ENCODE measurements around the gene GNG12. TPM values are rescaled to one million over a fixed set of nuclear protein-coding genes. Genes with fewer than 3 reads are reported as not detected.
A peak's percentile ranks its signal among the peaks of the same experiment; 100 is the strongest.

GNG12 gene
- total RNA-seq, 1 experiment from 2014 or later: 66.1 TPM

- Histone ChIP-seq H3K79me2 (ENCODE audit: low read length) (peaks cover 9% of the 10 kb centered on the region; the same call in 1 of the 2 replicates), H3K27ac (ENCODE audit: low read length) (peak overlapping the region; percentile 82), H3K4me1 (ENCODE audit: insufficient read depth, low read length) (peaks cover 53% of the 10 kb centered on the region), H3F3A (ENCODE audit: low read length, unreplicated experiment) (peaks cover 5% of the 10 kb centered on the region), H3K9me2 (replicated peaks; ENCODE audit: low read length) (no peaks in the 10 kb centered on the region), H3K9ac (ENCODE audit: low read length) (no peak overlapping the region), H3K27me3 (ENCODE audit: low read length) (no peaks in the 10 kb centered on the region), H3K4me3 (ENCODE audit: low read length) (no peak overlapping the region), H4K20me1 (ENCODE audit: low read length) (no peaks in the 10 kb centered on the region), H3K36me3 (ENCODE audit: low read depth, low read length) (no peaks in the 10 kb centered on the region), H3K4me2 (ENCODE audit: low read length) (peak overlapping the region; percentile 51), H3K9me3 (ENCODE audit: low read length) (no peaks in the 10 kb centered on the region), H2AFZ (ENCODE audit: low read length) (no peak overlapping the region)
- CTCF ChIA-PET: no interaction called here
- no TSS peak for BruUV-seq (replicated peaks)
- ATAC-seq: peak; percentile 81
- intact Hi-C loops (cut with micrococcal nuclease): no loop called here
- POLR2A ChIA-PET (ENCODE audit: unreplicated experiment): interaction anchor here (0.5 kb wide), 2 partner anchors 39 to 787 kb away, joined by 6 to 15 read pairs; partner anchors contain the start of gene GADD45A
- peak; percentile 85 for DNase-seq
- TF ChIP-seq EZH2 (IDR thresholded peaks at IDR 0.05; ENCODE audit: low read length, unreplicated experiment) (no peak), CTCF (conservative IDR thresholded peaks at IDR 0.05; ENCODE audit: low read depth, low read length) (no peak), EZH2phosphoT487 (IDR thresholded peaks at IDR 0.05; ENCODE audit: borderline replicate concordance, low read length) (no peak)
These were observed 109.6 kb downstream of the GNG12 start for GRCh38 chr1:67723620-67724019.

DNA sequence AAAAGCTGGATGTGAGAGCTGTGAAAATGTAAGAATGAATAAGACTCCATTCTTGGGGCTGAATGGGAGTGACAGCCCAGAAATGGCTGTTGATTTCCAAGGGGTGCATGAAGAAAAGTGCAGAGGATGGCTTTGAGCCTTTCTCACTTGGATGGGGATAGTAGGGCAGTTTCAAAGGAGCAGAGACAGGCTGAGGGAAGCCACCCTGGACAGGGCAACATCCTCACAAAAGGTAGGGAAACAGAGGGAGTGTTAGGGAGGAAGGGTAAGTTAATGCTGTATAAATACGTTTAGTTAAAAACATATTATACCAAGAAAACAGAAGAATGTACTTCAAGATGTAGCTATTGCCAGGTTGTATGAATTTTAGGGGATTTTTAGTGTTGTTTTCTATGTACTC lies 110.1 kb downstream of the GNG12 start:
- BruUV-seq (replicated peaks): no TSS peak
- no peak overlapping the region for H3K9ac ChIP-seq (ENCODE audit: low read length)

More for the DNA sequence above, 110.1 kb downstream of the GNG12 start:
- TF ChIP-seq EZH2phosphoT487 (IDR thresholded peaks at IDR 0.05; ENCODE audit: borderline replicate concordance, low read length): no peak
- no peak for TF ChIP-seq CTCF (conservative IDR thresholded peaks at IDR 0.05; ENCODE audit: low read depth, low read length)
- no peak for TF ChIP-seq EZH2 (IDR thresholded peaks at IDR 0.05; ENCODE audit: low read length, unreplicated experiment)
- Histone ChIP-seq H3F3A (ENCODE audit: low read length, unreplicated experiment) (peaks cover 5% of the 10 kb centered on the region), H3K27ac (ENCODE audit: low read length) (peak overlapping the region; percentile 82), H2AFZ (ENCODE audit: low read length) (no peak overlapping the region), H3K4me3 (ENCODE audit: low read length) (no peak overlapping the region), H3K9me3 (ENCODE audit: low read length) (no peaks in the 10 kb centered on the region), H3K79me2 (ENCODE audit: low read length) (0 out of 2 replicates have a peak, but pooled peaks cover 4% of the 10 kb centered on the region), H3K27me3 (ENCODE audit: low read length) (no peaks in the 10 kb centered on the region), H3K9me2 (replicated peaks; ENCODE audit: low read length) (no peaks in the 10 kb centered on the region), H3K4me2 (ENCODE audit: low read length) (peak overlapping the region; percentile 51), H3K4me1 (ENCODE audit: insufficient read depth, low read length) (peaks cover 58% of the 10 kb centered on the region), H3K36me3 (ENCODE audit: low read depth, low read length) (no peaks in the 10 kb centered on the region), H4K20me1 (ENCODE audit: low read length) (no peaks in the 10 kb centered on the region)
- CTCF ChIA-PET: interaction anchor here (0.6 kb wide), 1 partner anchor 43 kb away, joined by 3 read pairs; no protein-coding TSS in a partner anchor
- POLR2A ChIA-PET (ENCODE audit: unreplicated experiment): no interaction called here
- intact Hi-C loops (cut with micrococcal nuclease): no loop called here
- no peak for DNase-seq
- ATAC-seq: no peak
